ENCODE measurements around the gene SORCS3.

GRCh38 chr10:104617831-104618230 is 23.3 kb upstream of the SORCS3 start:
- no peak for TF ChIP-seq CTCF (IDR thresholded peaks at IDR 0.05; ENCODE audit: insufficient read depth, low read length)
- no peak for TF ChIP-seq POLR2AphosphoS5 (IDR thresholded peaks at IDR 0.05; ENCODE audit: low read depth)
- TF ChIP-seq REST (IDR thresholded peaks at IDR 0.05; ENCODE audit: insufficient replicate concordance, low read depth), result no peak
- TF ChIP-seq SPI1 (IDR thresholded peaks at IDR 0.05; ENCODE audit: borderline replicate concordance, low read depth), result no peak

Data from HL-60 (cell line).